ENCODE data around the gene TTC17. TPM values are rescaled to one million over a fixed set of nuclear protein-coding genes. Genes with fewer than 3 reads are reported as not detected.
A peak's percentile ranks its signal among the peaks of the same experiment; 100 is the strongest.

The TTC17 gene
- total RNA-seq, 2 donors from 2014 or later, result 103 to 122 TPM

DNA sequence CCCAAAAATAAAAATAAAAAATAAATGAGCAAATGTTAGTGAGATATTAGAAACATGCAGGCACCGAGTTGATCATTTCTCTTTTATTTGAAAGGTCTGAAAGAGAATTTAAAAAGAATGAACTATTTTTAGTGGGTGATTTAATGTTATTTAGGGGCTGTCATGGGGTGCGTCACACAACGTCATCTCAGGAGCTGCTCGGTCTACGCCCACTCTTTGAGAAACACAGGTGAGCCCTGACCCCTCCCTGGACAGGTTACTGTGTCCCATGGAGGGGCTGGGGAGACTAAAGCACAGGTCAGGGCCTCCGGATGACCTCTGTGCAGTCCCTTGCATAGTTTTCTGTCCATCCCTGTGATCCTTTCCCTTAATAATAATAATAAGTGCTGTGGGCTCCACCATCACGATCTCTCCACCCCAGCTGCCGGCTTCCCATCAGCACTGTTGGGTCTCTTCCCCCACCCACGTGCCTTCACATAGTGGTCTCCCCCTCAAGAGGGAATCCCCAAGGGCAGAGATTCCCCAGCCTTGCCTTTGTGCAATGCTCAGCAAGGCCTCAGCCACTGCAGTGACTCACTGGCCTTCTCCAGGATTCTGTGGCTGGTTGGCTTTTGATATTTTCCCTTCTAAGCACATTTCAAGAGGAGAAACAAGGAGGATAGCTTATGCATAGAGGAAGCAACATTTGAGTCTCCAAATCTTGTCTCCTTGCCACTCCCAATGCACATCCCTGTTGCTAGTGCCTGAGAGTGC lies 159.9 kb downstream of the TTC17 start:
- Mint-ChIP-seq H3K9me3 (no peaks in the 10 kb centered on the region), H3K4me3 (no peak overlapping the region), H3K36me3 (ENCODE audit: low read depth) (no peaks in the 10 kb centered on the region), H3K4me1 (peaks cover 2% of the 10 kb centered on the region), H3K27ac (no peak overlapping the region), H3K27me3 (ENCODE audit: insufficient read depth) (peaks cover 36% of the 10 kb centered on the region)
- H3K27me3 ChIP-seq (ENCODE audit: control insufficient read depth, insufficient read depth, low read length, poor library complexity, severe bottlenecking), result no peaks in the 10 kb centered on the region
- H3K9me3 ChIP-seq (ENCODE audit: control insufficient read depth, low read length), result no peaks in the 10 kb centered on the region
- TF ChIP-seq, protein P1, sequence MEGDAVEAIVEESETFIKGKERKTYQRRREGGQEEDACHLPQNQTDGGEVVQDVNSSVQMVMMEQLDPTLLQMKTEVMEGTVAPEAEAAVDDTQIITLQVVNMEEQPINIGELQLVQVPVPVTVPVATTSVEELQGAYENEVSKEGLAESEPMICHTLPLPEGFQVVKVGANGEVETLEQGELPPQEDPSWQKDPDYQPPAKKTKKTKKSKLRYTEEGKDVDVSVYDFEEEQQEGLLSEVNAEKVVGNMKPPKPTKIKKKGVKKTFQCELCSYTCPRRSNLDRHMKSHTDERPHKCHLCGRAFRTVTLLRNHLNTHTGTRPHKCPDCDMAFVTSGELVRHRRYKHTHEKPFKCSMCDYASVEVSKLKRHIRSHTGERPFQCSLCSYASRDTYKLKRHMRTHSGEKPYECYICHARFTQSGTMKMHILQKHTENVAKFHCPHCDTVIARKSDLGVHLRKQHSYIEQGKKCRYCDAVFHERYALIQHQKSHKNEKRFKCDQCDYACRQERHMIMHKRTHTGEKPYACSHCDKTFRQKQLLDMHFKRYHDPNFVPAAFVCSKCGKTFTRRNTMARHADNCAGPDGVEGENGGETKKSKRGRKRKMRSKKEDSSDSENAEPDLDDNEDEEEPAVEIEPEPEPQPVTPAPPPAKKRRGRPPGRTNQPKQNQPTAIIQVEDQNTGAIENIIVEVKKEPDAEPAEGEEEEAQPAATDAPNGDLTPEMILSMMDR (conservative IDR thresholded peaks at IDR 0.05), result no peak
- DNase-seq, result peak; percentile 3
- no peaks in the 10 kb centered on the region for H3K4me1 ChIP-seq (ENCODE audit: control insufficient read depth, insufficient read depth, low read length)
- no peaks in the 10 kb centered on the region for H3K36me3 ChIP-seq (ENCODE audit: control insufficient read depth, insufficient read depth, low read length)
- 67 to 76% methylated on average over 3 to 9 of the region's 9 CpGs for WGBS, 2 experiments (ENCODE audit: insufficient coverage in 1 of 2, insufficient read length in 1 of 2)
- no peak overlapping the region for H3K27ac ChIP-seq (ENCODE audit: low read depth, low read length)
- no peak overlapping the region for H3K4me3 ChIP-seq (ENCODE audit: low read length)
- no peak overlapping the region for H3K9ac ChIP-seq (ENCODE audit: extremely low read depth, low read length, poor library complexity, severe bottlenecking)

DNA sequence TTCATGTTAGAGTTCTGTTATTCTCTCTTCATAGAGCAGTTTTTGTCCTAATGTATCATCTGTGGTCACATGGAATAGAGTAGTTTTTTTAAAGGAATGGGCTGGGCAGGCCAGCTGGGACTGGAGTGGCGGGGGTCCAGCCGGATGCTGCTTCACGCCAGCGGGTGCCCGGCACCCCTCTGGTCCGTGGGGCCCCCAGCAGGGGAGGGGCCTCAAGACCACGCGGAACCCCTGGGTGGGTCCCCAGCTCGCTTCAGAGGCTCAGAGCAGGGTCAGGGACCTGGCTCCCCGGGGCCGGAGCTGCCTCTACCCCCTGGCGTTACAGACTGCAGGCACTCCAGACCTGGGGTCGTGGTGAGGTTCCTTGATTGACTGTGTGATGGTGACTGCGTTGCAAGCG lies 162.8 kb downstream of the TTC17 start:
- H3K27me3 Mint-ChIP-seq (ENCODE audit: insufficient read depth), result peaks cover 36% of the 10 kb centered on the region
- TF ChIP-seq, protein P1 (conservative IDR thresholded peaks at IDR 0.05), result no peak
- no peak overlapping the region for H3K4me3 Mint-ChIP-seq
- H3K4me1 Mint-ChIP-seq, result peaks cover 2% of the 10 kb centered on the region
- no peak overlapping the region for H3K27ac Mint-ChIP-seq
- no peak for DNase-seq
- no peaks in the 10 kb centered on the region for H3K9me3 Mint-ChIP-seq
- Histone ChIP-seq H3K27ac (ENCODE audit: low read depth, low read length) (no peak overlapping the region), H3K9me3 (ENCODE audit: control insufficient read depth, low read length) (no peaks in the 10 kb centered on the region), H3K36me3 (ENCODE audit: control insufficient read depth, insufficient read depth, low read length) (no peaks in the 10 kb centered on the region), H3K27me3 (ENCODE audit: control insufficient read depth, insufficient read depth, low read length, poor library complexity, severe bottlenecking) (no peaks in the 10 kb centered on the region), H3K4me3 (ENCODE audit: low read length) (no peak overlapping the region), H3K4me1 (ENCODE audit: control insufficient read depth, insufficient read depth, low read length) (no peaks in the 10 kb centered on the region), H3K9ac (ENCODE audit: extremely low read depth, low read length, poor library complexity, severe bottlenecking) (no peak overlapping the region)
- 87 to 94% methylated on average over 6 to 15 of the region's 15 CpGs for WGBS, 2 experiments (ENCODE audit: insufficient coverage in 1 of 2, insufficient read length in 1 of 2)
- no peaks in the 10 kb centered on the region for H3K36me3 Mint-ChIP-seq (ENCODE audit: low read depth)

DNA sequence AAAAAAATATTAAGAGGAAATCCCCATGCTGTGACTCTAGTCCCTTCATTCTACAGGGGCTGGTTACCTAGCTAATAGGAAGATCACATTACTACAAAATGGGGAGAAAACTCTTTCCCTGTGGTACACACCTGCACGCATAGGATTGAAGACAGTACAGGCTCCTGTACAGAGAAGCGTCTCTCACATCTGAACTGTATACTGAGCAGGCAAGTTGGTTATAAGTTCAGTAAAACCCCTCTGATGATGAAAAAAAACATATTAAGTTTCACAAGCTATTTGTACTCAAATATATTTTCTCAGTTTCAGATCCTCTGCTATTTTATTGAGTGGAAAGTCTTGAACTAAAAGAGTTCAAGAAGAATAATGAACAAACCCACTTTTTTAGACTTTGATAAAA lies 164.9 kb downstream of the TTC17 start:
- no peak for DNase-seq
- H3K9ac ChIP-seq (ENCODE audit: extremely low read depth, low read length, poor library complexity, severe bottlenecking), result no peak overlapping the region
- 82 to 88% methylated on average over 2 of the region's 2 CpGs for WGBS, 2 experiments (ENCODE audit: insufficient coverage in 1 of 2, insufficient read length in 1 of 2)
- Mint-ChIP-seq H3K27me3 (ENCODE audit: insufficient read depth) (peaks cover 38% of the 10 kb centered on the region), H3K4me1 (peaks cover 2% of the 10 kb centered on the region), H3K36me3 (ENCODE audit: low read depth) (no peaks in the 10 kb centered on the region), H3K27ac (no peak overlapping the region), H3K4me3 (no peak overlapping the region), H3K9me3 (no peaks in the 10 kb centered on the region)
- H3K27me3 ChIP-seq (ENCODE audit: control insufficient read depth, insufficient read depth, low read length, poor library complexity, severe bottlenecking), result no peaks in the 10 kb centered on the region
- H3K4me3 ChIP-seq (ENCODE audit: low read length), result no peak overlapping the region
- TF ChIP-seq, protein P1 (conservative IDR thresholded peaks at IDR 0.05), result no peak
- no peak overlapping the region for H3K27ac ChIP-seq (ENCODE audit: low read depth, low read length)
- H3K4me1 ChIP-seq (ENCODE audit: control insufficient read depth, insufficient read depth, low read length), result no peaks in the 10 kb centered on the region
- no peaks in the 10 kb centered on the region for H3K9me3 ChIP-seq (ENCODE audit: control insufficient read depth, low read length)
- no peaks in the 10 kb centered on the region for H3K36me3 ChIP-seq (ENCODE audit: control insufficient read depth, insufficient read depth, low read length)
